CD4-positive, alpha-beta T cell treated with Interleukin-15 for 4 hours (primary cell): ENCODE results near the gene DEDD.

Source experiments
- DNase-seq: peaks from one replicate; pipeline ENCODE4 v3.0.0-alpha.2; 2020; ENCODE audit warnings: low spot score

DEDD gene, protein sequence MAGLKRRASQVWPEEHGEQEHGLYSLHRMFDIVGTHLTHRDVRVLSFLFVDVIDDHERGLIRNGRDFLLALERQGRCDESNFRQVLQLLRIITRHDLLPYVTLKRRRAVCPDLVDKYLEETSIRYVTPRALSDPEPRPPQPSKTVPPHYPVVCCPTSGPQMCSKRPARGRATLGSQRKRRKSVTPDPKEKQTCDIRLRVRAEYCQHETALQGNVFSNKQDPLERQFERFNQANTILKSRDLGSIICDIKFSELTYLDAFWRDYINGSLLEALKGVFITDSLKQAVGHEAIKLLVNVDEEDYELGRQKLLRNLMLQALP

DNA sequence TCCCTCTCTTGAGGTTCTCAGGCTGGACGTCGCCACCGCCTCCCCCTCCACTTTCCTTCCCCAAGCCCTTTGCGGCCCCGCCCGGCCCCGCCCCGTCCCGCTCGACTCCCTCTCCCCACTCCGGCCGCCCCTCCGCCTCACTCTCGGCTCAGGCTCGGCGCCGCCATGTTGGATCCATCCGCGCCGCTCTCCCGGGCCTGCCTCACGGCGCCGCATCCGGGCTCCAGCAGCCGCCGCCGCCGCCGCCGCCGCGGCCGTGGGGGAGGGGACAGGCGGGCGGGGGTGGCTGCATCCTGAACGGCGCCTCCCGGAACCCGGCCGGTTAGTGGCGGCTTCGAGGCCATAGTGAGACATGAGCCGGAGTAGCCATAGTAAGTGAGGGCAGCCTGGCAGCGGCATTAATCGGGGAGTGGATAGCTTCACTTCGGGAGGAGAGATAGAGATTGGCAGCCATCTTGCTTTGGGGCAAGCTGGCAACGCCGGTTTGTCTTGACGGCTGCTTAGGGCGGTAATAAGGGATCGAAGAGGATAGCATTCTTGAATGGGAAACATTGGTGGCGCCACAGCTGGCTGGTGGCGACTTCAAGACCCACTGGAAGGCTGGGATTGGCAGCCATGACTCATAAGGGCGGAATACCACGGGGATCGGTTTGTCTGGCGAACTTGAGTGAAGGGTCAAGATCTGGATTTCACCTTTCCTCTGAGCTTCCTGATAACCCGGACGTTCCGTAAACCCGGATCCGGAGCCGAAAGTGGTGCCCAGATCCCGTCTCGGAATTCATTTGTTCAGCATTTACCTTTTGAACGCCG lies at the start of gene DEDD:
DEDD (minus strand) TSS at position 258 of the 810 bp plus-strand sequence. CDS start 8,205 bp downstream, outside the sequence.
- peak; percentile 94 for DNase-seq

- DNase-seq, result peak; percentile 90
Measured at GRCh38 chr1:161182214-161182613, 49.7 kb upstream of the DEDD start.

- peak; percentile 45 for DNase-seq
Measured at GRCh38 chr1:161180639-161181038, 48.2 kb upstream of the DEDD start.

- no peak for DNase-seq
Measured at GRCh38 chr1:161179698-161180097, 47.2 kb upstream of the DEDD start.

DNA sequence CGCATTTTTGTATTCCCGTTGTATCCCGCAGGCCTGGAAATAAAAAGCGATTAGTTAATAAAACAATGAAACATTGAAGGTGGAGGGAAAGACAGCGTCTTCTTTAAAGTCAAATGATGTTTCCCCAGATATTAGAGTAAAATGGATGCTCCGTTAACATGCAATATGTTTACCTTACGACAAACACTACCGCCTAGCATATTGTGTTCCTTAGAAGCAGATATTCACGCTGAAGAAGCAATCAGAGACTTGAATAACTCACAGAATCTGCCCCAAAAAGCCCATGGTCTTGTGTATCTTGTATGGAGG lies 45.4 kb upstream of the DEDD start:
- no peak for DNase-seq

- DNase-seq, result peak; percentile 93
Measured at GRCh38 chr1:161177112-161177935, 44.9 kb upstream of the DEDD start, which contains the start of gene B4GALT3. Gene B4GALT3, minus strand, starts transcription at chr1:161177507. Its CDS starts 1,447 bp downstream, at chr1:161176060.

GRCh38 chr1:161176468-161177111 lies 44.1 kb upstream of the DEDD start:
- DNase-seq, result no peak

- no peak for DNase-seq
Measured at GRCh38 chr1:161175771-161176453, 43.4 kb upstream of the DEDD start.

DNA sequence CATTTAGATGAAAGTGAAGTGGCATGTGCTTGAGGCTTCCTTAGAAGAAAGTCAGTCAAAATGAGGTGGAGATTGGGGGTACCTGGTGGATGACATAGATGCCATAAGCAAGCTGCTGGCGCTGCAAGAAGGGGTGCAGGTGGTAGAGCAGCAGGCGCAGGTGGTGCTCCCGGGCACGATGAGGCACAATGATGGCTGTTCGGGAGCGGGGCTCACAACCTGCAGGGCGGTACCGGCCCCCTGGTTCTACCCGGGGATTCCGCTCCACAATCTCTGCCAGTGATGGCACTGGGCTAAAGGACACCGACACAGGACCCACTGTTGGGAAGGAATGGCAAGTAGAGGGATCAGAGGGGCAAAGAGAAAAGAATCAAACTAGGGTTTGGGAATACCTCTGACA lies 42.4 kb upstream of the DEDD start:
- DNase-seq, result no peak

- DNase-seq, result no peak
Measured at GRCh38 chr1:161173711-161174110, 41.2 kb upstream of the DEDD start.

DNA sequence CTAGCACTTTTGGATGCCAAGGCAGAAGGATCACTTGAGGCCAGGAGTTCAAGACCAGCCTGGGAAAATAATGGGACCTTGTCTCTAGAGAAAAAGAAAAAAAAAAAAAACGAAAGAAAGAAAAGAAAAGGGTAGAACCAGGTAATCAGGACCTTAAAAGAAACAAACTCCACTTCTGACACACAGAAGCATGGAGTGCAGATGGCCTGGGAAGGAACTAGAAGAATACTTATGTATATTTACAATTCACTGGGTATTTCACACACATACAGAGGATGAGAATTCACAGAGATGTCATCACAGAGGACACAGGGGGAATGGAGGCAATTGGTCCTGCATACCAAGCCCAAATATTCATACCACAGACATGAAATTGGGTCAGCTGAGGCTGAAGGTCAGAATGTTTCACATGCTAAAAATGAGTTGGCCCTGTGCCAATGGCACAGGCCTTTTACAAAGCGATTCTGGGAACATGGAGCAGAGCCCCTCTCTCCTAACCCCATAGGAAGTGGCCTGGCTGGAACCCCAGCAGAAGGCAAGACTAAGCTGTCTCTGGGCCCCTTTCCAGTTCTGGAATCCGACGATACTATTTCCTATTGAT lies 40.4 kb upstream of the DEDD start:
- no peak for DNase-seq

DNA sequence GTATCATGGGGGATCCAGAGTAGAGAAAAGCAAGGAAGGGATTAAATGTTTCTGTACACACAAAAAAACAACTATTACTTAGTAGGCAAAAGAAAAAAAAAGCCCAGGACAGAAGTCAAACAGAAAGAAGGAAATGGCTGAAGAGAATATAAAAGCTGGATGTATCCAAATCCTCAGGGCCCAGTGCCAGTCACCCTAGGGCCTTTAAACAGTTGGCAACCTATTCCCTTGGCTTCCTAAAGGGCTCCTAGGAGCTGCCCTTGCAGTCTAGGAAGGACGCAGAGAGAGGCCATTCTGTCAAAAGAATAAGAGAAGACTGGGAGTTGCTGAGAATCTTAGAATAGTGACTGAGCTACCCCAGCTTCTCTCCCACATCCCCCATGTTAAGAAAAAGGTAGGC lies 39.9 kb upstream of the DEDD start:
- no peak for DNase-seq

- no peak for DNase-seq
Measured at GRCh38 chr1:161171696-161172095, 39.2 kb upstream of the DEDD start.

GRCh38 chr1:161171191-161171590 lies 38.7 kb upstream of the DEDD start:
- no peak for DNase-seq

DNA sequence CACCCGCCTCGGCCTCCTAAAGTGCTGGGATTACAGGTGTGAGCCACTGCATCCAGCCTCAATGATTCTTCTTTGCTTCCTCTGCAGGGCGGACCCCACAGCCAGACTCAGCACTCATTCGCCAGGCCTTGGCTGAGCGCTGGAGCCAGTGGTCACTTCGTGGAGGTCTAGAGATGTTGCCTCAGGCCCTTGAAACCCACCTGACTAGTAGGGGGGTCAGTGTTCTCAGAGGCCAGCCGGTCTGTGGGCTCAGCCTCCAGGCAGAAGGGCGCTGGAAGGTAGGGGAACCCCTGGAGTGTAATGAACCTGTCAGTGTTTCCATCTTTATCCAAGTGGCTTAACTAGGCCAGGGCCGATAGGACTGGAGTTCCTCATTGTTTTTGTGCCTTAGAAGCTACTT lies 36.4 kb upstream of the DEDD start:
- DNase-seq, result no peak

GRCh38 chr1:161166669-161167548 lies 34.4 kb upstream of the DEDD start:
- DNase-seq, result no peak

- peak; percentile 96 for DNase-seq
Measured at GRCh38 chr1:161165742-161166668, 33.5 kb upstream of the DEDD start, which contains the start of gene PPOX. Gene PPOX, plus strand, starts transcription at chr1:161166426. Its CDS starts 422 bp downstream, at chr1:161166848.

GRCh38 chr1:161164901-161165610 lies 32.6 kb upstream of the DEDD start:
- DNase-seq, result no peak
